GM12865 (cell line): Measurements from ENCODE around the gene MICAL3.

Experiments
- DNase-seq: peaks from one replicate; pipeline ENCODE4 v3.0.0; 2010; ENCODE audit warnings: low read depth
- H3K4me3 ChIP-seq: 2 replicates; pipeline ENCODE4 v1.5.1; 2011; ENCODE audit warnings: mild to moderate bottlenecking, low read depth, low read length, control low read depth
- TF ChIP-seq, protein P1 (sequence below): IDR thresholded peaks from 2 replicates; pipeline ENCODE4 v1.5.1; 2011; ENCODE audit warnings: low read length, control low read depth, low read depth, inconsistent platforms; ENCODE audit not compliant: insufficient read depth; ENCODE audit errors: missing control alignments

Gene MICAL3

DNA sequence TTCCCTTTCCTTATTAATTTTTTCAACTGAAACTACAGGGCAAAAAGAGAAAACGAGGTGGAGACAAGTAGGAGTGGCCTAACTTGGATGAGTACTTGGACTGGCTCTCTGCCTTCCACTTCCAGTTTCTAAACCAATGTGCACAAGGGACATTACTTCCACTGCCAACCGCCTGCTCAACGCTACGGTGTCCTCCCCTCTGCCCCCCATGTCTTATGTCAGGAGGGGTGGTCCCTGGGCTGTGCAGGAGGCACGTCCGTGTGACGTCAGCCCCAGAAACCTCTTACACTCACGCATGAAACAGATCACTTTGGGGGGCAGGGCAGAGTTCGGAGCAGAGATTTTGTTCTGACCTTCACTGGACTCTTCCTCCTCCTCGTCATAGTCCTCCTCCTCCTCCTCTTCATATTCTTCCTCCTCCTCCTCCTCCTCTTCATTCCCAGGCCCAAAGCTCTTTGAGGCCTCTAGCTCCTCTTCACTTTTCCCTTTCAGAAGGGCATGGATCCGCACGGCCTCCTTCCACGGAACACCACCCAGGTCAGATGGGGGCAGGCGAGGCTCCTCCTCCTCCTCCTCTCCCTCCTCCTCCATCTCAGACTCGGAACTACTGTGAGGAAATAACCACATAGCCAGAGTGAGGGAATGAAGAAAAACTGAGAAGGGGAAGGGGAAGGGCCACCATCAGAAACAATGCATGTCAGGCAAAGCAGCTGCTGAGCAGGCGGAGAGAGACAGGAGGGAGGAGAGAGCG, 192.7 kb downstream of the MICAL3 start:
- TF ChIP-seq, protein P1, sequence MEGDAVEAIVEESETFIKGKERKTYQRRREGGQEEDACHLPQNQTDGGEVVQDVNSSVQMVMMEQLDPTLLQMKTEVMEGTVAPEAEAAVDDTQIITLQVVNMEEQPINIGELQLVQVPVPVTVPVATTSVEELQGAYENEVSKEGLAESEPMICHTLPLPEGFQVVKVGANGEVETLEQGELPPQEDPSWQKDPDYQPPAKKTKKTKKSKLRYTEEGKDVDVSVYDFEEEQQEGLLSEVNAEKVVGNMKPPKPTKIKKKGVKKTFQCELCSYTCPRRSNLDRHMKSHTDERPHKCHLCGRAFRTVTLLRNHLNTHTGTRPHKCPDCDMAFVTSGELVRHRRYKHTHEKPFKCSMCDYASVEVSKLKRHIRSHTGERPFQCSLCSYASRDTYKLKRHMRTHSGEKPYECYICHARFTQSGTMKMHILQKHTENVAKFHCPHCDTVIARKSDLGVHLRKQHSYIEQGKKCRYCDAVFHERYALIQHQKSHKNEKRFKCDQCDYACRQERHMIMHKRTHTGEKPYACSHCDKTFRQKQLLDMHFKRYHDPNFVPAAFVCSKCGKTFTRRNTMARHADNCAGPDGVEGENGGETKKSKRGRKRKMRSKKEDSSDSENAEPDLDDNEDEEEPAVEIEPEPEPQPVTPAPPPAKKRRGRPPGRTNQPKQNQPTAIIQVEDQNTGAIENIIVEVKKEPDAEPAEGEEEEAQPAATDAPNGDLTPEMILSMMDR: no peak
- DNase-seq: no peak
- H3K4me3 ChIP-seq: no peak overlapping the region

- DNase-seq: peak; percentile 88
- TF ChIP-seq, protein P1: peak; percentile 100
- no peak overlapping the region for H3K4me3 ChIP-seq
Measured at GRCh38 chr22:17830043-17830961, 194.1 kb downstream of the MICAL3 start.

DNA sequence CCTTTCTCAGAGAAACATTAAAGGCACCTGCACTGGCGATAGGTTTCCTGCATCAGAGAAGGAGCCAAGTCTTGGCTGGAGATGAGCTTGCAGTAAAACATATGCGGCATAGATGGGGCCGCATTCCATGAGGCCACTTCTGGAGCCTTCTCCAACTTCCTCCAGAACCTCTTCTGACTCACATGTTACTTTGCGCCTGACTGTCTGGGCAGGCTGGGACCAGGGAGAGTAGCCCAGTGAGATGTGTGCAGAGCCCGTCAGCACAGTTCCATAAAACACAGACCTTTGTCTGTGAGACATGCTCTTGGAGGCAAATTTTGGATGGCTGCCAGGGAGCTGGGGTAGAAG, 194.7 kb downstream of the MICAL3 start:
- TF ChIP-seq, protein P1: no peak
- no peak overlapping the region for H3K4me3 ChIP-seq

DNA sequence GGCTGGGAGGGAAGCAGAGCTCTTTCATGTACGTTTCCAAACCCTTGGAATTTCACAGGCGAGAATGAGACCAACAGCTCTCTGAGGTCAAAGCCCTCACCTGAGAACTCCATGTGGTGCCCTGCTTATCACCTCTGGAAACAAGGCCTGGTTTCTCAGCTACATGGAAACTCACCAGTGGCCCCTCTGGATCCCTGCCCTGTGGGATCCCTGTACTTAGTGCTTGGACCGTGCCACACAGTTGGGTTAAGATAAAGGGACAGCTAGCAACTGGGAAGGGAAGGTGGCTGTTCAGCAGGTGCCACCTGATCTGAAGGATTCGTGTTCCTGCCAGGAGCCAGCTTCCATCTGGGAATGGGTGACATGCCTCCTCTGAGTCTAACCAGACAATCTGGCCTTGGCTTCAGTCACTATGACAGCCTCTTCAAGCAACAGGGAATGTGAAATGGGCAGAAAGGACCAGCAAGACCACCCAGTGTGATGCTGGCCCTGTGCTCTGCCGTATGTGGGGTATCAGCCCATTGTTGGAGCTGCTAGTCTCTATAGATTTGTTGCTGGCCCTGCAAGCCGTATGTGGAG, 195.8 kb downstream of the MICAL3 start:
- no peak for DNase-seq
- TF ChIP-seq, protein P1: no peak
- H3K4me3 ChIP-seq: no peak overlapping the region

More for the DNA sequence above, 194.7 kb downstream of the MICAL3 start:
- no peak for DNase-seq

GRCh38 chr22:17827466-17827865, 196.9 kb downstream of the MICAL3 start:
- DNase-seq: no peak
- TF ChIP-seq, protein P1: no peak
- H3K4me3 ChIP-seq: no peak overlapping the region

DNA sequence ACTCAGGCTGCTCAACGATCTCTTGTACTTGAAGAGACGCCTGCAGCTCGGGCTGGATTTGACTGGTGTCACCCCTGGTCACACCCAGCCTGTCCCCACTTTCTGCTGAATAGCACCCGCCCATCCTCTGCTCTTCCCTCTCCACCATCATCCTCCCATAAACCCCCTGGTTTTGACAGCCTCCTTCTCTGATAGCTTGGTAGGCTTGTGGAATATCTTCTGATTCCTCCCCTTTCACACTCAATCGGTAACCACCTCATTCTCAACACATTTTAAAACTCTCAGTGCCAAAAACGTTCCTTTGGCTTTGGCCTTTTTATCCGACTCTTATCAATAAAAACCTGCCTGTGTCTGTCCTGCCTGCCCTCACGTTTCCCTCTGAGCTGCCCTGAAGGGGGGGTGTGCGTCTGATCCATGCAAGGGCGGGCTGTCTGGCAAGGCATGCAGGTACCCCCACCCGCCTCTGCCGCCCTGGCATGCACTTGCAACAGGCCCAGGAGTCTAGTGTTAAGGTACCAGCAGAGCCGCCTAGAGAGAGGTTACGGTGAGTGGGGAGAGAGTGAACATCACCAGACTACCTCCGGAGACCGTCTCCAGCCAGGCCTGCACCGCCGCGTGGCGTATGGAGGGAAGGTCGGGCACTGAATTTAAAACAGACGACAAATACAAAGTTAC, 198.3 kb downstream of the MICAL3 start:
- no peak for DNase-seq
- TF ChIP-seq, protein P1: no peak
- no peak overlapping the region for H3K4me3 ChIP-seq
